Activated naive CD4-positive, alpha-beta T cell treated with Interleukin-2 at 50 U/mL for 16 hours (primary cell): ENCODE data around the gene KIF26B.
"Not testable (repeated sequence)": the region's sequence is repeated elsewhere in the genome, so short reads cannot be mapped to it uniquely, and the experiment has no call there.

Source experiments
- DNase-seq: peaks from one replicate; pipeline ENCODE4 v3.0.0-alpha.2; 2020

The KIF26B gene

DNA sequence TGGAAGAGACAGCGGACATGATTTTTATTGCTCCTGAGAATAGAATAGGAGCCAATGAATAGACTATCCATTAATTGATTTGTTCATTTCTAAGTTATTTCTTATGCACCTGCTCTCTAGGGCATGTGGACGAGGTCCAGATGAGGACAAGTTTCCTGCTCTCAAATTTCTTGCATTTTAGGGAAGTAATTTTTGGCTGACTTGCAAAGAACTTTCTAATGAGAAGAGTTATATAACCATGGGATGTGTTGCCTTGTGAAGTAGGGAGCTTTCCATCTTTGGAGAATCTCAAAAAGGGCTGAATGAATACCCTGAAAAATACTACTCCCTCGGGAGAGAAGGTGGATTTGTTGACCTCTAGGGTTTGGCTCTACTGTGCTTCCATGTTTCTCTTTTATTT, 243.0 kb downstream of the KIF26B start:
- DNase-seq, result no peak

DNA sequence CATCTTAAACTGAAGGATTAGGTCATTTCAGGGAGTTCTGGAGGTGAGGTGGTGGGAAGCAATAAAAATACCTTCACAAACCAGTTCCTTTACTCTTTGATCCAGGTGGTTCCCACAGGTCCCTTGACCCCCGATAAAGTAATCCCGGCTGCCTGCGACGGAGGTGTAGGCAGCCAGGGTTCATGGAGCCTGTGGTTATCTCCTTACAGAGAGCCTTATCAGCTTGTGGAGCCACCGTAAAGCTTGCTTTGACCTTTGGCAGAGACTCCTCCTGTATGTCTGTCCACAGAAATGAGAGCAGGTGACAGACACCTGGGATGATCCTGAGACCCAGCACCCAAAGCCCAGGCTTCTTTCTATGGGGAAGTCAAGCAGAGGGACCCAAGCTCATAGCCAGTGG, 243.4 kb downstream of the KIF26B start:
- DNase-seq, result no peak

DNA sequence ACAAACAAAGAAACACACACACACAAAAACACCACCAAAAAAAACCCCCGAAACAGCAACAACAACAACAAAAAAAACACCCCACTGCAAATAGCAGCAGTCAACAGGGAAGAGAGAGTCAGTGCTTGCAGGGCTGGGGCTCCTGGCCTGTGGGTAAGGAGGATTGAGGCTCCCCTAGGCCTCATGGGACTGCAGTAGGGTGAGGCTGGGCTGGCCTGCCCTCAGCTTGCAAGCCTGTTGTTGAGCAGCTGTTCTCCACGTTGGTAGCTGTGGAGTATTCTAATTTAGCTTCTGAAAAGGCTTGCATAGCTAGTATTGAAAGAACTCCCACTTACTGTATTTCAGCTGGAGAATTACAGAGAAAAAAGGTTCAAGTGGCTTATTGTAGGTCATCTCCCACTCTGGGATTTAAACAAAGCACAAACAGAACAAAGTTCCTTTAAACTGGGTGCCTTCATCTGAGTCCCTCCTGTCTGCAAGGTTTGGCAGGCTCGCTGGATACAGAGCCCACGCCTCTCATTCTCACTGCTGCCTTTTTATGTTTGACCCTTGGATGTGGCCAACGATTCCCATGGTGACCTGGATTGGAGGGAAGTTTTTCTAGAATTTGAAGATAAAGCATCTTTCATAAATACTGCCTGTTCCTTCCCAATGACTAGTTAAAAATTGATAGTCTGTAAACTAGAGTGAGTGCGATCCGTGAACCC, 247.2 kb downstream of the KIF26B start:
- DNase-seq, result no peak

DNA sequence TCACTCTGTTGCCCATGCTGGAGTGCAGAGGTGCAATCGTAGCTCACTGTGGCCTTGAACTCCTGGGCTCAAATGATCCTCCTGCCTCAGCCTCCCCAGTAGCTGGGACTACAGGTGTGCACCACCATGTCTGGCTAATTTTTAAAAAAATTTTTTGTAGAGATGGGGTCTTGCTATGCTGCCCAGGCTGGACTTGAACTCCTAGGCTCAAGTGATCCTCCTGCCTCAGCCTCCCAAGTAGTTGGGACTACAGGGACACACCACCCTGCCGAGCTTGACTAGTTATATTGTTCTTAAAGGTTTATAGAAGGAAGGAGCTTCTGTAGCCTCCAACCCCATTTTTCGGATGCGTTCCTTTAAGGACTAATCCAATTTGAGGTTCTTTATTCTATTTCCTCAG, 248.2 kb downstream of the KIF26B start:
- not testable (repeated sequence) for DNase-seq

DNA sequence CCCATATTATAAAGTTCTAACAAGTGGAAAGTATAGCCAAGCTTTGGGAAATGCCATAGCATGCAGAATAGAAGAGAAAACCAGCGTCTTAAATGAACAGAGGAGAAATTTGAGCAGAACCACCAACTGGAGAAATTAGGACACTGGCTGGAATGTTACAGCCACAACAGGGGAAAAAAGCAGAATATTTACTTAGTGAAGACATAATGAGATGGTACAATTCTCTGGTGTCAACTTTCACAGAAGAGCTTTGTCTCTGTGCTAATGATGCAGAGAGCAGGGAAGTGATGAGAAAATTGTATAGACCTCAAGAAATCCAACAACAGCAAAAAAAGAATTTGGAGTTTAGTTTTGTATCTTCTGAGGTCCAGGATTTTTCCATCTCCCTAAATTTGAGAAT, 249.7 kb downstream of the KIF26B start:
- no peak for DNase-seq

DNA sequence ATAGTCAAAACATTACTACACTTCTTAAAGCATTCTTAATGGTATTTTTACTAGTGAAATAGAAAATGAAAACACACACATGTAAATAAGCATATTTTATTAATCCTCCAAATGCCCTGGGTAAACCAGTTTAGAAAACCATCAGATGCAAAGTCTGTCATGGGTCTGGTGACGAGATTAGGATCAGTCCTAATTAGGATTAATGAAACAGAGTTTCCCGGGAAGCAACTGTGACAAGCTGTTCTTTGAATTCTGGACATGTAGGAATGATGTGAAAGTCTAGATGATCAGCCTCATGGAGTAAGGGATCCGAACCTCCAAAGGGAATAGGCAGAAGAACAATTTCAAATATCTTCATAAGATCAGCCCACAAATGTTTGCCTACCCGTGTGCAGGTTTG, 250.2 kb downstream of the KIF26B start:
- no peak for DNase-seq

DNA sequence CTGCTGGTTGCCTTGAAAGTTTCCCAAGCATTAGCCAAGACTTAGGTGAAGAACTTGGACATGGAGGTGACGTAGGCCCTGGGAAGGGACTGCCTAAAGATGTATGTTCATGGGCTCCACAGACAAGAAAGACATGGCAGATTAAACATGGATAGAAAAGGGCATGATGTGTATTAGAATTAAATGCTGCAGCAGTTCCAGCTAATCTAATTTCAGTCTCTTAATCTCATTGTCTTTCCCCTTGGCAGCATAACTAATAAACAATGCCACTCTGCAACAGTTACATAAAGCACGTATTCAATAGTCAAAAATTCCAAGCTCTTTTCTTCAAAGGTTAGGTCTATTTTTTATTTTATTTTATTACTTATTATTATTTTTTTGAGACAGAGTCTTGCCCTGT, 251.6 kb downstream of the KIF26B start:
- DNase-seq, result no peak

DNA sequence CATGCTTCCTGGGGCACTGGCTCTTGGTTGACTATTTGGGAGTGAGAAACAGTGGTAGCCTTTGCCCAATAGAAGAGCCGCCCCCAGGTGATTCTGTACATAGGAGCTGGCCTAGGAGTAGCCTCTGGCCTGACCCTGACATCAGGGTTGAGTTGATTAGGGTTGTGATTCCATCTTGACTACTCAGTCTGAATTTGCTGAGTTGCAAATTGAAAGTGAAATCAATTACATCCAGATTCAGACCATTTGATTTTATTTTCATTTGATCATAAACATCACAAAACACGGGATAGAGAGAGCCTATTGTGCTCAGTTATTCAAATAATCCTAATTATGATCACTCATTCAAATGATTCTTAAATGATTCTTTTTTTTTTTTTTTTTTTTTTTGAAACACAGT, 253.2 kb downstream of the KIF26B start:
- no peak for DNase-seq

DNA sequence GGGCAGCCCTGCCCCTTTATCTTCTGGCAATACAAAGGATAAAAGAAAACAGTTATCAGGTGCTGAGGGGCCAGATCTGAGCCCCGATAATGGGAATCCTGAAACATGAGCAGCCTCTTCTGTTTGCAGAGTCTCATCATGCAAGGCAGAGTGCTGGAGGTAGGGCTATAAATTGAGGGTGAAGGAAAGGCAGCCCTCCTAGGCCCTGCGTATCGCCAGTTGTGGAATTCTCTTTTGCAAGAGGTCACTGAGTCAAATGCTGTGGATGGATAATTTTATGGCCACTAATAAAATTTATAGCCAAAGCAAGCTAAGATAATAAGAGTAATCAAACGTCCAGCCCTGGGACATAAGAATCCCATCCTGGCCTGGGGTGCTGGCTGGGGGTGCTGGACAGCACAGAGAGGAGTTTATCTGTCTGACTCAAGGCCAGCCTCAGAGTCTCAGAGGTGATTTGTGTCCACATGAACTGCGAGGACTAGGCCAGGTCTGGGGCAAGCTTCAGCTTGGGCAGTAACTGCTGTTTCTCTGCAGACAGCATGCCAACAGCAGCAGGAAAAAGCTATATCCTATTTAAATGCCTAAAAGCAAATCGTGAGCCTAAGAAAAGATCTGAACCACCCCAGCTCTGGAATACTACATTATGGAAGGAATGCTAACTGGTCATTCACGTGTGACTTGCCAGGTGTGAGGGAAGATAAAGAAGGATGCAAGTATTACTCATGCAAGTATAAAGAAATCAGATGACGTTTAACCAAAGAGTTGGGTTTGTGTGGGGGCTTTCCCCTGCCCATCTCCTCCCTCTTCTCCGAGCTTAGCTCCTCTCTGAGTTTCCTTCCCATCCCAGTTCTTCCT, 254.8 kb downstream of the KIF26B start:
- no peak for DNase-seq

DNA sequence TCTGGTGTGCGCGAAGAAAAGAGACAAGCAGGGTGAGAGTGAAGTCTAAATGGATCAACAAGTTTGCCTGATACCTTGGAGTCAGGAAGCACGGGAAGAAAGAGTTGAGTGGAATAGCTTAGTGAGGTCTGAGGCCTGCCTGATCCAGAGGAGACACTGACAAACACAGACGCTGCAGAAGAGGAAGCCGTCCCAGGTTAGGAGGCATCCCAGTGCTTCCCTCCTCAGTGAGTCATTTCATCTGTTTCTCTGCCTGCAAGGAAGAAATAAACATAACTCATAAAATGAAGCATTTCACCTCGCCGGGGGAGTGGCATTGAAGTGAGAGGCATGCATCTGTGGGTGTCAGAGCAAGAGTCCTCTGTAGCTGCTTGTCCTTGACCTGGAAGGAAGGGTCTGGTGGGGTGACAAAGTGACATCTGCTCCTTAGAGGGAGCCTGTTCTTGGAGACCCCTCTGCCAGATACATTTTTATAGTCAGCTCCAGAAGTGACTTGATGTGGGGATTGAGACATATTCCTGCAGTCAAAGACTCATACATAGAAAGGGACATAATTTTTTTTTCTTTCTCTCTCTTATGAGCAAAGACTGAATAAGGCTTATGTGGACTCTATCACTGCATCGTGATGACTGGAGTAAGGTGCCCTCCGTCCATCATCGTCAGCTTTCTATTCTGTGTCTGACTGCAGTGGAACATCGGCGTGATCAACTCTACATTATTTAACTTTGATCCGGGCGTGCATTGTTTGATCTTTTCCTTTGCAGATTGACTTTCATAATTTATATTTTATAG, 256.7 kb downstream of the KIF26B start:
- DNase-seq, result no peak

DNA sequence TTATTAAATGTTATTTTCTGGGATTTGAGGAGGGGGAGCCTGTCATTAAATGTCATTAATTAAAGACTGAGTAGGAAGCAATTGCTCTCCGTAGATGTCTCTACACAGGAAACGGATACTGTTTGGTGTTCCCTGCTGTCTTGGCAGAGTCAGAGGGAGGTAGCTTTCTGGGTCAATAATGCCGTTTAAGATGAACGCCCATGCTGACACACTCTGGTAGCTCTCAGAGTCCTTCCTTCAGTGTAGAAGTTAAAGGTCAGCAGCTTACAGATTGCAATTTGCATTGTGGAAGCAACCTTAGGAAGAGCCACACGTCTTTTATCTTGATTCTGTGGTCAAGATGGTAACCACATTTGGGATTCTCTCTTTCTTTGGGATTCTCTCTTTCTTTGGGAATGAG, 257.5 kb downstream of the KIF26B start:
- DNase-seq, result no peak

DNA sequence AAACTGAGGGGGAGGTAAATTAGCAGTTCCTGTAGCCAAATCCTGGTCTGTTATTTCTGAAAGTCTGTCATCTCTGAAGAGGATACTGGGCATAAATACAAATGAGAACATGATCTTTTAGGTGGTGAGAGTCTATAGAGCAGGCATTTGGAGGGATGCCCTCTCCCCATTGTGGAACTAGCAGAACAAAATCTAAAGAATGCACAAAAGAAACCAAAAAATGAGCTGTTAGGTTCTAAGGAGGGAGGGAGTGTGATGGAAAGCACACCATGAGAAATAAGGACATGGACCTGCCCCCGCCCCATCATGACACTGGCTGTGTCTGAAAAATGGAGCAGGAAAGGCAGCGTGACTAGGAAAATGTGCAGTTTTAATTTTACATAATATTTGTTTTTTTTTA, 262.0 kb downstream of the KIF26B start:
- no peak for DNase-seq

DNA sequence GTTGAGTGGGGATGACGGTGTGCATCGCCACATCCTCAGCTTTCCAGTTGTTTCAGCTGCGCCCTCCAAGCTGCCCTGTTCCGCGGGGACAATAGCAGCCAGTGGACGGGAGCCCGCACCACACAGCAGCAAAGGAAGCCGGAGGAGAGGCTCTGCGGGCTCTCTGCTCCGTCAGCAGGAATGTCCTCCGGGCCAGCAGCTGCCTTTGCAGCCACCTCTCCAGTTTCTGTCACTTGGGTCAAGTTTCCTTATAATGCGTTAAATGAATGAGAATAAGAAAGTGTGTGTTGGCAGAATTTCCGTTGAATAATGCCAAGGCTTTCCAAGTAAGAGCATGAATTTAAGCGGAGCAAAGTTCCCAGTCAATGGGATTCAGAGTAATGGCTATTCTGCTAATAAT, 263.3 kb downstream of the KIF26B start:
- DNase-seq, result no peak

DNA sequence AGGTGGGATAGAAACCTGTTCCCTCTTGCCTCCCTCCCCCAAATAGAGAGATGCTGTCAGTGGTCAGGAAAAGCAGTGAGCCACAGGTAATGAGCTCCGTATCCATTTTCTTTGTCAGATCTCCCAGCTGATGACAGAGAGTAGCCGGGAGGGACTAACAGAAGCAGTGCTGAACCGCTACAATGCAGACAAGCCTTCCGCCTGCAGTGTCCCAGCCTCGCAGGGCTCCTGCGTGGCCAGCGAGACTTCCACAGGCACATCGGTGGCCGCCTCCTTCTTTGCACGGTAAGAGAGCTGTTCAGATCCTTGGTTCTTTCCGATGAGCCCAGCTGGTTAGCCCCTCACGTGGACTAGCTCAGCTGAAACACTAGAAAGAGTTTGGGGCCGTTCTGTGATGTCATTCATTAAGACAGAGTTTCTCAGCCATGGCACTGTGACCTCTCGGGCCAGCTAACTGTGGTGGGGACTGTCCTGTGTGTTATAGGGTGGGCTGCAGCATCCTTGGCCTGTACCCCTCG, 264.7 kb downstream of the KIF26B start:
- no peak for DNase-seq

DNA sequence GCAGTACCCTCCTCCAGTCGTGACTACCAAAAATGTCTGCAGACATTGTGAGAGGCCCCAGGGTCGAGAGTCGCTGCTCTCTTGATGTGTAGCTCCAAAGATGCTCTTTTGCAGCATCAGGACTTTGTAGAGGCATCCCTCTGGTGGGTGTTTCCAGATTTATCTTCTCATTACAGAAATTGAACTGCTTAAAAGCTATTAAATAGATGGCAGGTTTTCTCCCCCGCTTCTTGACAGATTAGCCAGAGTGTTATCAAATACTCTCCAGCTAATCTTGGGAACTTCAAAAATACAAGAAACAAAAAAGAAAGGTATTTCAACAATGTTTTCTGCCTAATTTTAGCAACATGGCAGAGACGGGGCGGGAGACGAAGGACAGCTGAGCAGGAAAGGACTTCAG, 265.2 kb downstream of the KIF26B start:
- DNase-seq, result no peak

DNA sequence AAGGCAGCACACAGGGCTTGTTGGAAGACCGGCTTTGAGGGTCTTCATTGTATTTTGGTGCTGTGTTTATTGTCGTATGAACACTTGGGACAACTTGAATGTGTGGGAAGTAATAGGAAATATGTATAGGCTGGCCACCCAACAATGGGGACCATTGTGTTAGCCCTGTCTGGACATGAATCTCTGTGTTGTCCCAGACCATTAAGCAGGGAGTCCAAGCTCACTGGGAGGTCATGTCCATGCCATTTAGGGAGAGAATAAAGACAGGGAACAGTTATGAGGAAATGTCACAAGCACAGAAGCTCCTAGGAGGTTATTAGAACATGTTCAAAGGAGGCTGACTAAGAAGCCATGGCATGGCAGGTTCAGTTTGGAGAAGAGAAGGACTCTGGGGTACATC, 266.1 kb downstream of the KIF26B start:
- no peak for DNase-seq

DNA sequence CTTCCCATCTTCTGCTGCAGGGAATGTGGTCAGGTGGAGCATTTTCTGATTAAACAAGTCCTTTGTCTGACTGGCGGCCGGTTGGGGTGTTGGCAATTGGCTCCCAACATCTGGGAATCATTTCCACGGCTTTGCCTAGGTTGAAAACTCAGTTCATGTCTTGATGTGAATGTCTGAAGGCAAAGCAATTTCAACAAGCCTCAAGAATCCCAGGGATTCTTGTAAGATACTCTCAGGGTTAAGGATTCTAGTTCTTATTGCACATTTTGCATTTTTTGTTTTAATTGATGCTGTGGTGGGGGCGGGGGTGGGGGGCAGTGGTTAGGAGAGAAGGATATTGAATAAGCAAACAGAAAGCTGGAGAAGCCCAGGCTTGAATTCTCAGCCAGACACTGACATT, 273.9 kb downstream of the KIF26B start:
- DNase-seq, result no peak

DNA sequence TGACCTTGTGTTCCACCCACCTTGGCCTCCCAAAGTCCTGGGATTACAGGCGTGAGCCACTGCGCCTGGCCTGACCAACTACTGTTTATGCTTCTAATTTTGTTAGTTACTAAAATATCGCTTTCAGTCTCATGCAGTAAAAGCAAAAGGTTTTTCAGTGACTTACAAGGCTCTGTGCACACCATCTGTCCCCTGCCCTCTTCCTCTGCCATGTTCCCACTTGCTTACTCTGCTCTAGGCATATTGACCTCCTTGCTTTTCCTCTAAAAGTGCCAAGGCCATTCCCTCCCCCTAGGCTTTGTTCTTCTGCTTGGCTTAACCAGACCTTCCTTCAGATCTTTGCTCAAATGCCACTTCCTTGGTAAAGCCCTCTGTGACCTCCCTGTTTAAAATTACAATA, 276.9 kb downstream of the KIF26B start:
- DNase-seq, result no peak

DNA sequence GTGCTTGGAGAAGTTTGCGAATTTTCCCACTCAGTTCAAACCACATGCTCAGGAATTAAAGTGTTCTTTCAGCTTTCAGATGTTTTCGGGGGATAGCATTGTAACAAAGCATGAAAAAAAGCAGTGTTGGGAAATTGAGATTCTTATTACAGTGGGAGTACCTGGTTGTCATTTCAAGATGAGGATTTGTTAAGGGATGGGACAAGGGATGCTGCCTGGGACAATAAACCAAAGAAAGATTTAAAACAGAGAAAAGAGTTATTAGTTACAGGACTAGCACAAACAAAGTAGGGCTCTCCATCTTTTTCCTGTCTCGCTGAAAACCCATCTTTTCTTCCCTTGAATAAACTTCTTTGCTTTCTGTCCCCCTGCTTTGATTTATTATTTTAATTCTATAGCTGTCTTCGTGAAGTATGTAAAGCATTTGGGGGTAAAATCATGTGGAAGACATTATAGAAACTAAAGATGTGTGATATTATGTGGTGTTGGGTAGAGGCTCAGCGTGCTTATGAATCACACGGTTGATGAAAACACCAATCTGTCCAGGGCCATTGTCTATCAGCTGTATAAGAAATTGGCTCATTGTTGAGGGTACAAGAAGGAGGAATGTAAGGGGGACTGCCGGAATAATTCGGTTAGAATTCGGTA, 277.6 kb downstream of the KIF26B start:
- no peak for DNase-seq

DNA sequence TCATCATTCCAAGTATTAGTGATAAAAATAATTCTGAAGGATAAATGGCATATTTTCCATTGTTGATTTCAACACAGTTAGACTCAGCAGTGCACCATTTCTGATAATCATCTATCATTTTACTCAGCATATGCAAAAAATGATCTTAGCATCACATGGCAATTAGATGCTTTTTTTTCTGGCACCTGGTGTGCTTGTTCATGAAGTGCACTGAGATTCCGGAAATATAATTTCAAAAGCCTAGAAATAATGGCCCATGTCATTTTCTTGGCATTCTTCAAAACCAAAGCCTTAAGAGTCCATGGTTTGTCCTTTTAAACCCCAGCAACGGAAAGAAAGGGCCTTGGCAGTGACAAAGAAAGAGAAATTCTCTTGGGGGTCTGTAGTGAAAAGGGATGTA, 278.8 kb downstream of the KIF26B start:
- DNase-seq, result no peak

DNA sequence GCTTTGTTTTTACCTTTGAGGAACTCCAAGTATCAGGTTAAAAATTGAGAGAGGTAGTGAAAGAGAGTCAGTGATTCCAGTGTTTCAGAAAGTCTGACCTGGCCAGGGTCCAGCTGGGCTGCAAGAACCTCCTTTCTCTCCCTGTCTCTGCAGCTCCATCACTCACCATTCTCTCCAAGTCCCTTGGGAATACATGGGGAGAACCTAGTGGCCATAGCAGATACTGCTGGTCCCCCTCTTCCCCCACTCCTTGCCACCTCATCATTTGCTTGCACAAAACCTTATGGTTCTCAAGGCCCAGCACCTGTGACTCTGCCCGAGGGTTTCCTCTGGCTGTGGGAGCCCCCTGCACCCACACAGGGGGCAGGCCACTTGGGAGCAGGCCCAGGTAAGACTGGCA, 279.5 kb downstream of the KIF26B start:
- DNase-seq, result no peak

DNA sequence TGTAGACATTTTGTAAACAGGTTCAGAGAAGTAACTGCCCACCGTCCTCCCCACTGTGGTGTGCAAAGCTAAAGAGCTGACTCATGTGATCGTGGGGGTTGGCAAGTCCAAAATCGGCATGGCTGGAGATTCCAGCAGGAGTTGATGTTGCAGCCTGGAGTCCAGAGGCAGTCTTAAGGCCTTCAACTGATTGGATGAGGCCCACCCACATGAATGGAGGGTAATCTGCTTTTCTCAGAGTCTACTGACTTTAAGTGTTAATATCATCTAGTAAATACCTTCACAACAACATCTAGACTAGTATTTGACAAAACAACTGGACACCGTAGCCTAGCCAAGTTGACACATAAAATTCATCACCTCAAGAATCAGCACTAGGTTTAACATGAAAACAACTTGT, 281.6 kb downstream of the KIF26B start:
- no peak for DNase-seq
